GM19240 (cell line): ENCODE data around the gene NSD1.
"Not testable (repeated sequence)": the region's sequence is repeated elsewhere in the genome, so short reads cannot be mapped to it uniquely, and the experiment has no call there.

Experiments used
- DNase-seq: peaks from one replicate; pipeline ENCODE4 v3.0.0; 2011; ENCODE audit warnings: low spot score; ENCODE audit not compliant: insufficient read length

Gene NSD1

GRCh38 chr5:177290816-177291596, 157.4 kb downstream of the NSD1 start:
- no peak for DNase-seq

DNA sequence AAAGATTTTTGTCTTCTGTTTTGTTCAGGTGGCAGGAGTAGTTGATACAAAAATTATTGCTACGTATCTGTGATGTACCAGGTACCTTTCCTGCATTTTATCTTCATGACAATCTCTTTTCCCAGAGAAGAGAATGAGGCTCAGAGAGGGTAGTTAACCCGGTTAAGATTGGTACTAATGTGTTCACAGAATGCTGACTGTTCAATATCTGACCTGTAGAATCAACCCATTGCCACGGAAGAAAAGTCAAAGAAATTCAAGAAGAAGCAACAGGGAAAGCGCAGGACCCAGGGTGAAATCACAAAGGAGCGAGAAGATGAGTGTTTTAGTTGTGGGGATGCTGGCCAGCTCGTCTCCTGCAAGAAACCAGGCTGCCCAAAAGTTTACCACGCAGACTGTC, 158.2 kb downstream of the NSD1 start:
- no peak for DNase-seq

GRCh38 chr5:177293819-177294581, 160.4 kb downstream of the NSD1 start:
- DNase-seq = no peak

DNA sequence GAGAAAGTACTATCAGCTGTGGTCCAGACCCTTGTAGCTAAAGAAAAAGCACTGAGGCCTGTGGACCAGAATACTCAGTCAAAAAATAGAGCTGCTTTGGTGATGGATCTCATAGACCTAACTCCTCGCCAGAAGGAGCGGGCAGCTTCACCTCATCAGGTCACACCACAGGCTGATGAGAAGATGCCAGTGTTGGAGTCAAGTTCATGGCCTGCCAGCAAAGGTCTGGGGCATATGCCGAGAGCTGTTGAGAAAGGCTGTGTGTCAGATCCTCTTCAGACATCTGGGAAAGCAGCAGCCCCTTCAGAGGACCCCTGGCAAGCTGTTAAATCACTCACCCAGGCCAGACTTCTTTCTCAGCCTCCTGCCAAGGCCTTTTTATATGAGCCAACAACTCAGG, 161.1 kb downstream of the NSD1 start:
- DNase-seq = no peak

- no peak for DNase-seq
Measured at GRCh38 chr5:177295924-177296323, 162.4 kb downstream of the NSD1 start.

DNA sequence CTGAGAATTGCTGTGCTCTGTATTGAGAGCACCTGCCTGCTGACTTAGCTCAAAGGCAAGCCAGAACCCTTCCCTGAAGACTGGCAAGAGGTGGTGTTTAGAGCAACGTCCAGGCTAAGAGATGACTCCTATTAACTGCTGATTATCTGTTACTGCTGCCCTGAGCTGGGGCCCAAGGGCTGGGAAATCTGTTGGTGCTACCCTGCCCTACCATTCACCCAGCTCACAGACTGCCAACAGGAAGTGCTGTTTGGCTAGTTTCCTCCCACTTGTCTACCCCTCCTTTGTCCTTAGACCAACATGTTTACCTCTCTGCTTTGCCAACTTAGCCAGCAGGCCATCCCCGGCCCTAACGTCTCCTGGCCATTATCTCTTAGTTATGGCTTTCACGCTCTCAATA, 163.0 kb downstream of the NSD1 start:
- no peak for DNase-seq

DNA sequence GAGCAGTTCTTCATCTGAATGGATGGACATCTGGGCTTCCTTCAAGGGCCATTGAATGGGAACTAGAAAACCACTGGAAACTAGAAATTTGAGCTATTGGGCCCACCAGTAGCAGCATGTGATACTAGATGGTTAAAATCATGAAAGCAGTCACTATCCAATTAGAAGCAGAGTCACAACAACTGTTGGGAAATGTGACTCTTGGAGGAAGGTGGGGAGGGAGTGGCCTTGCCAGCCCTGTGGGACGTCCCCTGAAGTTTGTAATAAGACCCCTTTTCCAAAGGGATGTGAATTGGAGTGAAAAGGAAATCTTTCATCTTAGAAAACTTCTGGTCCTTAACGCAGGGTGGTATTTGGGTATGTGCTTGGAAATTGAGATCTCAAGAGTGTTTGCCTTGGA, 164.3 kb downstream of the NSD1 start:
- DNase-seq = no peak

- no peak for DNase-seq
Measured at GRCh38 chr5:177299697-177300096, 166.1 kb downstream of the NSD1 start.

GRCh38 chr5:177300236-177300880, 166.8 kb downstream of the NSD1 start:
- DNase-seq = no peak

GRCh38 chr5:177300951-177301350, 167.4 kb downstream of the NSD1 start:
- DNase-seq = no peak

GRCh38 chr5:177301503-177302165, 168.1 kb downstream of the NSD1 start:
- DNase-seq = no peak

GRCh38 chr5:177302354-177303110, 169.0 kb downstream of the NSD1 start:
- no peak for DNase-seq

DNA sequence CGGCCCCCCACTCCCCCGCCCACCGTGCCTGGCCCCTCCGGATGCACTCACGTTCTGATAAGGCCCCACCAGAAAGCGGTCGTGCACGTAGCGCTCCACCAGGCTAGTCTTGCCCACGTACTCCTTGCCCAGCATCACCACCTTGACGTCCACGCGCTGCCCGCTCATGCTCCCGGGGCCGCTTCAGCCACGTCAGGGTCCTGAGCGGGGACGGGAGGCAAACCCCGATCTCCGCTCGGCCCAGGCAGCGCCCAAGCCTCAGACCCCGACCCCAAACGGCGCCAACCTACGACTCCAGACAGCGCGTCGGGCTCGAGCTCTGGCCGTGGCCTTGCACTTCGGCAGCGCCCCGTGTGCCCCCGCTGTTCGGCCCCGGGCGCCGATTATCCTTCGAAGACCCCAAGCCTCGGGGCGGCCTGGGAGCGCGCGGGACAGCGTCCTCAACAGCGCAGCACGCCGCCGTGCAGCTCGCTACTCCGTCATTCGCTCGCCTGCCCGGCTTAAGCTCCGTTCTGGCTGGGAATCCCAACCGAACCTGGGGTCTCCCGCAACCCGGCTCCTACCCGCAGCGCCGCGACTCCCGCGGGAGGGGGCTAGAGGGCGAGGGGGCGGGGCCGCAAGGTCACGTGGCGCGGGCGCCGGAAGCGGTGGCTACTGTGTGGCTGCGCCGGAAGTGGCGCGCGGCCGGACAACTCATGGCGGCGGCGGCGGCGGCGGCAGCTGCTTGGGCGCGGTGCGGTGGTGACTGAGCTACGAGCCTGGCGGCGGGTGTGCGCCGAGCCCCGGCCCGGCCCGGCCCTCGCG, 169.8 kb downstream of the NSD1 start, which contains the start of the genes PRELID1 and RAB24:
Gene PRELID1, plus strand, starts transcription at position 679 of the 804 bp plus-strand sequence. CDS start 187 bp downstream, outside the sequence.
Gene RAB24, minus strand, starts transcription at position 599 of the 804 bp plus-strand sequence. Its CDS starts 431 bp downstream, at position 168.
- peak; percentile 79 for DNase-seq

- DNase-seq = no peak
Measured at GRCh38 chr5:177303925-177304391, 170.4 kb downstream of the NSD1 start.

GRCh38 chr5:177304392-177305119, 171.0 kb downstream of the NSD1 start:
- no peak for DNase-seq

GRCh38 chr5:177306103-177306640, 172.6 kb downstream of the NSD1 start:
- not testable (repeated sequence) for DNase-seq

DNA sequence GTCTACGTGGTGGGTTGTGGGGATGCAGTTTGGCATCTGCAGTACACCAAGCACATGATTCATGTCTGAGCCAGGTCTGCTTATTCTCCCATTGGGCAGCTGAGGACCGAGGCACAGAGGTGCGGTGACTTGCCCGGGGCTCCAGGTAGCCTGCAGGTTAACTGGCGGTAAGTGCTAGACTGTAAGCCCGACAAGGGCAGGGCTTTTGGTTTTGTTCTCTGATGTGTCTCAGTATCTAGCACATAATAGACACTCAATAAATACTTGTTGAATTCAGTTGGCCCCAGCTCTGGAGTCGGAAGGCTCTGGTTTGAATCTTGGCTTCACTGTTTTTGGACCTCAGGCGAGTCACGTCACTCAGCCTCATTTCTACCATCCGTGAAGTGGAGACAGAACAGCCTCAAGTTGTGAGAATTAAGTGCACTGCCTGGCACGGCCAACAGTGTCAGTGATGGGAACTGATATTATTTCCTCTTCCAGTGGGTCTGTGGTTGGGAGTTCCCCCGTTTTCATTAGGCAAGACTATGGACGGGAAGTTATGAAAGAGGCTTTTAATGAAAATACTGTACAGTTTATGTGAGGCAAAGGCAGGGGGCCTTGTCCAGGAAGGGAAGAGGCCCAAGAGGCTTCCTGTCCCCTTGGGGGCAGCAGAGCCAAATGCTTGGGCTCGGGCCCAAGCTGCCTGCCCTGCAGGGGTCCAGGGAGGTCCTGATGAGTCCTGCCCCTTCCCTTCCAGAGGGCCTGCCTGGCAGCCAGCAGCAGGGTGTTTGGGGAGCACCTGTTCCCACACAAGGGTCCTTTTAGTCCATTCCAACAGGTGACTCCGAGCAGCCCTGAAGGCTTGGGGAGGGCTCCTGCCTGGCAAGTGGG, 173.3 kb downstream of the NSD1 start:
- no peak for DNase-seq
